Upper lobe of left lung (tissue), 4 donors: ENCODE results near the gene CYBA.

Experiments
- CTCF ChIP-seq, 6 experiments: fragments of 450-650 bp in 4 of 6; fragments of 200-600 bp in 2 of 6; sonication (generic) in 2 of 6; IDR thresholded peaks; one replicate each; pipeline ENCODE4 v1.5.1; 2016 to 2019; ENCODE audit warnings: antibody characterized with exemption in 6 of 6
- POLR2A ChIP-seq, 4 donors: fragments of 450-650 bp; IDR thresholded peaks; one replicate each; pipeline ENCODE4 v1.5.1; 2016 to 2017; ENCODE audit warnings: antibody characterized with exemption in 4 of 4, mild to moderate bottlenecking in 2 of 4
- POLR2AphosphoS5 ChIP-seq, 2 donors: sonication (generic); formaldehyde crosslinking; IDR thresholded peaks; one replicate each; pipeline ENCODE4 v1.5.1; 2017; ENCODE audit warnings: antibody characterized with exemption in 2 of 2

- TF ChIP-seq POLR2AphosphoS5 (IDR thresholded peaks at IDR 0.05) (no peak), CTCF (IDR thresholded peaks at IDR 0.05) (no peak), POLR2A (IDR thresholded peaks at IDR 0.05) (no peak)
Observed at GRCh38 chr16:88665148-88665547, 14.3 kb upstream of the CYBA start.
